ENCODE measurements around the gene IL9R.
"Not testable (repeated sequence)": the region's sequence is repeated elsewhere in the genome, so short reads cannot be mapped to it uniquely, and the experiment has no call there.

The IL9R gene

DNA sequence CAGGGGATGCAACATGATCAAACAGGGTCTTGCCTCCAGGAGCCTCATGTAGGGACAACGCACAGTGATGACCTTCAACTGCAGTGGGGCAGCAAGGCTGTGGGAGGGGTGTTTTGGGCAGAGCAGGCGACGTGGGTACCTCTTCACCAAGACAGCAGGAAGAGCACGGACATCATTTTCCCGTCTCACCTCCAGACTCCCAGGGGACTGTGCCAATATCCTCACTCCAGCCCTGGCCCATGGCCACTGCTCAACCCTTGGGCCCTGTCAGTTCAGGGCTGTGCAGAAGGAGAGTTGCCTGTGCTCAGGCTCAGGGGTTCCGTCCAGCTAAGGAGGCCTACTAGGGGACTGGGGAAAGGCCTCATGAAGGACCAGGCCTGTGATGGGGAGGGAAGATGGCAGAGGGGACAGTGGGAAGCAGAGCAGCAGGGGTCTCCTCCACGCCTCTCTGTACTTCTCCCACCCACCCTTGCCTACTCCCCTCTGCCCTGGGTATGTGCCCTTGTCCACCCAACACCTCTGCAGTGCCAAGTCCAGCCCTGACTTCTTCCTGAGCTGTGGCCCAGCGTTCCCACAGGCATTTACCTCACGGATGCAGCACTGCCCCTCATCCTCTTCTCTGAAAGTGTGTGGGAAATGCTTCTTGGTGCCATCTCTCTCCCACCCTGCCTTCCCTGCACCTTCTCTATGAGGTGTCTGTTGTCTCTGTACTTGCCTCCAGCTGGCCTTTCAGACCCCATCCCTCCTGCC lies 1.4 kb downstream of the IL9R start:
- no peak for DNase-seq

DNA sequence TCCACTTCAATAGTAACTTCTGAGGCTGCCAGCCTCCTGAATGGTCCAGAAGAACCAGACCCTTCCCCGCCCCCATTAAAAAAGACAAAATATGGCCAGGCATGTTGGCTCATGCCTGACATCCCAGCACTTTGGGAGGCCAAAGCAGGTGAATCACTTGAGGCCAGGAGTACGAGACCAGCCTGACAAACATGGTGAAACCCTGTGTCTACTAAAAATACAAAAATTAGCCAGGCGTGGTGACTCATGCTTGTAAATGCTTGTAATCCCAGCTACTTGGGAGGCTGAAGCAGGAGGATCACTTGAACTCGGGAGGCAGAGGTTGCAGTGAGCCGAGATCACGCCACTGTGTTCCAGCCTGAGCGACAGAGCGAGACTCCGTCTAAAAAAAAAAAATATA lies 2.3 kb downstream of the IL9R start:
- DNase-seq: not testable (repeated sequence)

DNA sequence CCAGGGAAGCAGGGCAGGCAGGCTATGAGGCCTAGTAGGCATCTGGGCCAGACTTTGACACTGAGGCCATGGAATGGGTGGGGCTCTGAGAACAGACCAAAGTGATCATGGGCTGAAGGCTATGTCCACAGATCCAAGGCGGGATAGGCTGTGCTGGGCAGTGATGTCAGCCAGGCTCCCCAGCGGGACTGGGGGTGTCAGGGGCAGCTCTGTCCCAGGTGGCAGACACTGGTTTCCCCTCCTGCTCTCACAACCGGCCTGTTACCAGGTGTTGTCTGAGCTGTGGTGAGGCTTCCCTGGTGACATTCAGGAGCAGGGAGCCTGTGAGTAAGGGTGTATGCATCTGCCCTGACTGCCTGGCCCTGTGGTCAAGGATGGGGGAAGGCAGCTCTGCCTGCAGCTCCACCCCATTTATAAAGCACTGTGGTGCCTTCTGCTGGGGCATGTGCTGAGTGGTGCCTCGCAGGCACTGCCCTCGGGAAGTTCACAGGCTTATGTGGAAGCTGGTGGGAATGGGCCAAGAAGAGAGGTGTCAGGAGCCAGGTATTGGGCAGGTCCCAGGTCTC lies 2.9 kb downstream of the IL9R start:
- no peak for DNase-seq

DNA sequence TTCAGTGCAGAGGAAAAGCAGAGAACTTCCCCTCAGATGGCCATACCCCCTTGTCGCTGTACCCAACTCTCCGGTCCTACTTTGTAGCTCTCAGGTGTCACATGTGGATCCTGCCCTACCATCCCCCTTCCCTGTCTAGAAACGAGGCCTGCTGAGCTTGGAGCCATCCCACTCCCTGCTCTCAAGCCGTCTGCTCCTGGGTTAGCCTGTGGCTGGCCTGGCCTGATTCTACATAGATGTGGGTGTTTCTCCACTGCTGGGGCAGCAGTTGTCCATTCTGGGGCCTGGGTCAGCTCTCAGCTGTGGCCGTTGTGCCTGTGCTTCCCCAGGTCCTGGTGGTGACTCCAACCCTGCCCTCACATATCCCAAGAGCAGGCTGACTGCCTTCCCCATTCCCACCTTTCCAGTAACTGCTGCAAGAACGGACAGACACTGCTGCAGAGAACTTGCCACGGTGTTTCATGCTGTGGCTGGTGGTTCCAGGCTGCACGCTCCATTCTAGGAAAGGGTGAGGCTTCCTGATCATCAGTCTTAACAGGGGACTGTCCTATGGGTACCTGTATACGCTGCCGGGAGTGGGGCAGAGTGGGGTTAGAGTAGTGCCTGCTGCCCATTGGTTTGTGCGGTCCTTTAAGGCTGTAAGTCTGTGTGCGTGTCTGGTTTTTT lies 3.6 kb downstream of the IL9R start:
- DNase-seq: no peak

GRCh38 chrX:156001667-156002021 lies 4.1 kb downstream of the IL9R start:
- DNase-seq: no peak

DNA sequence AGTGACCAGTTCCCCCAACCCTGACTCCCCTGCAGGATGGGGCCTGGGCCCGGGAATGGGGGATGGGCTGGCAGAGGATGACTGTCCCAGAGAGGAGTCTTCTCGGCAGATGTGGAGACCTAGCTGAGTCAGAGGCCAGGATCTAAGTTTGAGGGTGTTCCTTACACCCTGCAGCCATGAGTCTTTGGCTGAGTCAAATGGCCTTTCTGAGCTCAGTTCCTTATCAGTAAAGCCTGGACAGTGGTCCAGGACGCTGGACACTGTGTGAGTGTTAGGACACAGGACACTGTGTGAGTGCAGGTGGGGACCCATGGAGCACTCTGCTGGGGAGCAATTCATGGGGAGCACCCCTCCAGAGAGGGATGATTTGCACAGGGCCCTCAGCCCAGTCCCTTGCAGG lies 5.0 kb downstream of the IL9R start:
- no peak for DNase-seq

- DNase-seq: no peak
These were observed 6.1 kb downstream of the IL9R start for GRCh38 chrX:156003486-156004185.

GRCh38 chrX:156004256-156004655 lies 6.8 kb downstream of the IL9R start:
- DNase-seq: no peak

DNA sequence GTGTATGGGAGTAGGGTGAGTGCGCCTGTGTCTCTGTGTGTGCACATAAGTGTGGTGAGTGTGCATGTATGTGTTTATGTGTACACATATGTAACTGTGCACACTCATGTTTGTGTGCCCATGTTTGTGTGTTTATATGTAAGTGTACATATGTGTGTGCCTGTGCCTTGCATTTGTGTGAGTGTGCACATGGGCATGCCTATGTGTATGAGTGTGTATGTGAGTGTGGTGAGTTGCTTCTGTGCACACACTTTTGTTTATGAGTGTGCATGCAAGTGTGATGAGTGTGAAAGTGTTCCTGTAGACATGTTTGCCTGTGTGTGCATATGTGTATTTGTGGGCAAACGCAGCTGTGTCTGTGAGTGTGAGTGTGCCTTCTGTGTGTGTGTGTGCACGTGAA lies 7.2 kb downstream of the IL9R start:
- DNase-seq: no peak

DNA sequence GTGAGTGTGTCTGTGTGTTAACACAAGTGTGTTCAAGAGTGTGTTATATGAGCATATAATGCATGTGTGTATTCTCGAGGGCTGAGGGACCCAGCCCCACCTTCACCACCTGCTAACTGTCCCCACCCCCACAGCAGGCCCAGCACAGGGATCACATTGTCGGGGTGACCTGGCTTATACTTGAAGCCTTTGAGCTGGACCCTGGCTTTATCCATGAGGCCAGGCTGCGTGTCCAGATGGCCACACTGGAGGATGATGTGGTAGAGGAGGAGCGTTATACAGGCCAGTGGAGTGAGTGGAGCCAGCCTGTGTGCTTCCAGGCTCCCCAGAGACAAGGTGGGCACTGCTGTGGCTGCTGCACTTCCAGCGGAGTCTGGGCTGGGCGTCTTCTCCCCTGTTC lies 7.6 kb downstream of the IL9R start:
- no peak for DNase-seq

GRCh38 chrX:156006468-156006867 lies 9.0 kb downstream of the IL9R start:
- not testable (repeated sequence) for DNase-seq

DNA sequence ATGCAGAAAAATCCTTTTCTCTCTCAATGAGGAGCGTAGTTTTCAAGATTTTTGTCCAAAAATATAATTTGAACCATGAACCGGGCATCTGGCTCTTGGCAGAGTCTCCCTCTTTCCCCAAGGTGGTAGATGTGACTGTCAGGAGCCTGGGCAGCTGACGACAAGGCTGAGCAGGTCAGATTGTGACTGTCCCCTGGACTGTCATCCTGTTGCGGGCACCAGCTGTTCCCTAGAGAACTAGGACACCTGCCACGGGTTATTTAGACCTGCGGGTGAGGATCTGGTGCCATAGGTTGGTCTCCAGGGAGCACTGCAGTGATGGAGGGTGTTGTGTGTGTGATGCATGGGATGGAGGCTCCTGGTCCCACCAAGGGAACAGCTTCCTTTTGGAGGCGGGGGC lies 10.9 kb downstream of the IL9R start:
- DNase-seq: not testable (repeated sequence)

GRCh38 chrX:156008915-156009314 lies 11.4 kb downstream of the IL9R start:
- no peak for DNase-seq

DNA sequence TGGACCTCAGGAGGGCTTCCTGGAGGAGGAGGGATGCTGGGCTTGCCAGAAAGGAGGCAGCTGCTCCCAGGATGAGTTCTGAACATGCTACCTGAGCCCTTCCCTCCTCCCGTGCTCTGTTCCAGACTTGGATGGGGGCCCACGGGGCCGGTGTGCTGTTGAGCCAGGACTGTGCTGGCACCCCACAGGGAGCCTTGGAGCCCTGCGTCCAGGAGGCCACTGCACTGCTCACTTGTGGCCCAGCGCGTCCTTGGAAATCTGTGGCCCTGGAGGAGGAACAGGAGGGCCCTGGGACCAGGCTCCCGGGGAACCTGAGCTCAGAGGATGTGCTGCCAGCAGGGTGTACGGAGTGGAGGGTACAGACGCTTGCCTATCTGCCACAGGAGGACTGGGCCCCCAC lies 12.2 kb downstream of the IL9R start:
- DNase-seq: not testable (repeated sequence)

GRCh38 chrX:156013286-156013953 lies 15.9 kb downstream of the IL9R start:
- DNase-seq: not testable (repeated sequence)

DNA sequence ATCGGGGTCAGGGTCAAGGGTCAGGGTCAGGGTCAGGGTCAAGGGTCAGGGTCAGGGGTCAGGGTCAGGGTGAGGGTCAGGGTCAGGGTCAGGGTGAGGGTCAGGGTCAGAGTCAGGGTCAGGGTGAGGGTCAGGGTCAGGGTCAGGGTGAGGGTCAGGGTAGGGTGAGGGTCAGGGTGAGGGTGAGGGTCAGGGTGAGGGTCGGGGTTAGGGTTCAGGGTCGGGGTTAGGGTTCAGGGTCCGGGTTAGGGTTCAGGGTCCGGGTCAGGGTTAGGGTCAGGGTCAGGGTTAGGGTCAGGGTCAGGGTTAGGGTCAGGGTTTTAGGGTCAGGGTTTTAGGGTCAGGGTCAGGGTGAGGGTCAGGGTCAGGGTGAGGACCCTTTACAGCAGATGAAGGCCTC lies 22.4 kb downstream of the IL9R start:
- DNase-seq: not testable (repeated sequence)

DNA sequence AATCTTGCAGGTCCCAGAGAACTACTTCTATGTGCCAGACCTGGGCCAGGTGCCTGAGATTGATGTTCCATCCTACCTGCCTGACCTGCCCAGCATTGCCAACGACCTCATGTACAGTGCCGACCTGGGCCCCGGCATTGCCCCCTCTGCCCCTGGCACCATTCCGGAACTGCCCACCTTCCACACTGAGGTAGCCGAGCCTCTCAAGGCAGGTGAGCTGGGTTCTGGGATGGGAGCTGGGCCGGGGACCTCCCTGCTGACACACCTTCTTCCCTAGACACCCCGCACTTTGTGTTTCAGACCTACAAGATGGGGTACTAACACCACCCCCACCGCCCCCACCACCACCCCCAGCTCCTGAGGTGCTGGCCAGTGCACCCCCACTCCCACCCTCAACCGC lies 25.5 kb downstream of the IL9R start:
- DNase-seq: not testable (repeated sequence)

DNA sequence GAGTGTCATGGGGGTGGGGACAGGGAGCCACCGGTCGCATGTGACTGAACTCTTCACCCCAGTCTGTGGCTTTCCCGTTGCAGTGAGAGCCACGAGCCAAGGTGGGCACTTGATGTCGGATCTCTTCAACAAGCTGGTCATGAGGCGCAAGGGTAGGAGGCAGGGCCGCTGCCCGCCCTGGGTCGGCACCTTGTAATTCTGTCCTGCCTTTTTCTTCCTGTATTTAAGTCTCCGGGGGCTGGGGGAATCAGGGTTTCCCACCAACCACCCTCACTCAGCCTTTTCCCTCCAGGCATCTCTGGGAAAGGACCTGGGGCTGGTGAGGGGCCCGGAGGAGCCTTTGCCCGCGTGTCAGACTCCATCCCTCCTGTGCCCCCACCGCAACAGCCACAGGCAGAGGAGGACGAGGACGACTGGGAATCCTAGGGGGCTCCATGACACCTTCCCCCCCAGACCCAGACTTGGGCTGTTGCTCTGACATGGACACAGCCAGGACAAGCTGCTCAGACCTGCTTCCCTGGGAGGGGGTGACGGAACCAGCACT lies 27.5 kb downstream of the IL9R start:
- DNase-seq: not testable (repeated sequence)

DNA sequence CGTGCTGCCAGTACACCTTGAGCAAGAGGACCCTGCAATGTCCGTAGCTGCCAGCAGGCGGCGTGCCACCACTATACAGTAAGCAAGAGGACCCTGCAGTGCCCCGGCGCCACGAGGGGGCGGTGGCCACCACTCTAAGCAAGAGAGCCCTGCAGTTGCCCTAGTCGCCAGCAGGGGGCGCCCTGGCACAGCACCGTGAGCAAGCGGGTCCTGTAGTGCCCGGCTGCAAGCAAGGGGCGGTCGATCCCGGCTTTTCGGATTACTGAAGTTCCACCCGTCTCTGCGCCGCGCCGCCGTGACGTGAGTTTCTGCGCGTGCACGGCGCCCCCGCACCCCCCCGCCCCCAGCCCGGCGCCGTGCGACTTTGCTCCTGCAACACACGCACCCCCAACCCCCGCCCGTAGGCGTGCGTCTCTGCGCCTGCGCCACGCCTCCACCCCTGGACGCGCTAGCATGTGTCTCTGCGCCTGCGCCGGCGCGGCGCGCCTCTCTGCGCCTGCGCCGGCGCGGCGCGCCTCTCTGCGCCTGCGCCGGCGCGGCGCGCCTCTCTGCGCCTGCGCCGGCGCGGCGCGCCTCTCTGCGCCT lies 31.2 kb downstream of the IL9R start:
- not testable (repeated sequence) for DNase-seq

DNA sequence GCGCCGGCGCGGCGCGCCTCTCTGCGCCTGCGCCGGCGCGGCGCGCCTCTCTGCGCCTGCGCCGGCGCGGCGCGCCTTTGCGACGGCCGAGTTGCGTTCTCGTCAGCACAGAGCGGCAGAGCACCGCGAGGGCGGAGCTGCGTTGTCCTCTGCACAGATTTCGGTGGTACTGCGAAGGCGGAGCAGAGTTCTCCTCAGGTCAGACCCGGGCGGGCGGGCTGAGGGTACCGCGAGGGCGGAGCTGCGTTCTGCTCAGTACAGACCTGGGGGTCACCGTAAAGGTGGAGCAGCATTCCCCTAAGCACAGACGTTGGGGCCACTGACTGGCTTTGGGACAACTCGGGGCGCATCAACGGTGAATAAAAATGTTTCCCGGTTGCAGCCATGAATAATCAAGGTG lies 31.8 kb downstream of the IL9R start:
- DNase-seq: not testable (repeated sequence)

GRCh38 chrX:156029707-156030442 lies 32.4 kb downstream of the IL9R start:
- not testable (repeated sequence) for DNase-seq

DNA sequence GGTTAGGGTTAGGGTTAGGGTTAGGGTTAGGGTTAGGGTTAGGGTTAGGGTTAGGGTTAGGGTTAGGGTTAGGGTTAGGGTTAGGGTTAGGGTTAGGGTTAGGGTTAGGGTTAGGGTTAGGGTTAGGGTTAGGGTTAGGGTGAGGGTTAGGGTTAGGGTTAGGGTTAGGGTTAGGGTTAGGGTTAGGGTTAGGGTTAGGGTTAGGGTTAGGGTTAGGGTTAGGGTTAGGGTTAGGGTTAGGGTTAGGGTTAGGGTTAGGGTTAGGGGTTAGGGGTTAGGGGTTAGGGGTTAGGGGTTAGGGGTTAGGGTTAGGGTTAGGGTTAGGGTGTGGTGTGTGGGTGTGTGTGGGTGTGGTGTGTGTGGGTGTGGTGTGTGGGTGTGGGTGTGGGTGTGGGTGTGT lies 33.0 kb downstream of the IL9R start:
- DNase-seq: not testable (repeated sequence)
